Neural crest cell (in vitro differentiated cells): ENCODE measurements around the gene PCDHGA5. TPM values are rescaled to one million over a fixed set of nuclear protein-coding genes. Genes with fewer than 3 reads are reported as not detected.
"Not testable (repeated sequence)": the region's sequence is repeated elsewhere in the genome, so short reads cannot be mapped to it uniquely, and the experiment has no call there.

Source experiments
- DNase-seq: peaks from one replicate; pipeline ENCODE4 v3.0.0; 2021; ENCODE audit warnings: low read depth, mixed read lengths, low spot score
- H3K27ac Mint-ChIP-seq: one replicate; pipeline ENCODE4 v1.8.0; 2021; ENCODE audit warnings: mild to moderate bottlenecking, mixed read lengths; ENCODE audit not compliant: unreplicated experiment
- H3K27me3 Mint-ChIP-seq: 2 replicates; pipeline ENCODE4 v1.8.0; 2021; ENCODE audit warnings: low read depth, mild to moderate bottlenecking, mixed read lengths
- H3K36me3 Mint-ChIP-seq: 2 replicates; pipeline ENCODE4 v1.8.0; 2021; ENCODE audit warnings: low read depth, mild to moderate bottlenecking, mixed read lengths
- H3K4me1 Mint-ChIP-seq: 2 replicates; pipeline ENCODE4 v1.8.0; 2021; ENCODE audit warnings: mixed read lengths
- H3K4me3 Mint-ChIP-seq: one replicate; pipeline ENCODE4 v1.8.0; 2021; ENCODE audit warnings: mild to moderate bottlenecking, mixed read lengths
- H3K9me3 Mint-ChIP-seq: 2 replicates; pipeline ENCODE4 v1.8.0; 2021; ENCODE audit warnings: mixed read lengths
- total RNA-seq: library from RNA; stranded (reverse); gene quantifications from 2 replicates; pipeline ENCODE4 v1.2.1, GENCODE V29; 2021
- TF ChIP-seq, protein P1 (sequence below): fragments of 200-600 bp; sonication (generic); conservative IDR thresholded peaks from 2 replicates; pipeline ENCODE4 v1.5.0; 2021; ENCODE audit warnings: antibody characterized with exemption, mild to moderate bottlenecking

Gene PCDHGA5
- total RNA-seq, 1 donor from 2014 or later = 0.51 TPM

DNA sequence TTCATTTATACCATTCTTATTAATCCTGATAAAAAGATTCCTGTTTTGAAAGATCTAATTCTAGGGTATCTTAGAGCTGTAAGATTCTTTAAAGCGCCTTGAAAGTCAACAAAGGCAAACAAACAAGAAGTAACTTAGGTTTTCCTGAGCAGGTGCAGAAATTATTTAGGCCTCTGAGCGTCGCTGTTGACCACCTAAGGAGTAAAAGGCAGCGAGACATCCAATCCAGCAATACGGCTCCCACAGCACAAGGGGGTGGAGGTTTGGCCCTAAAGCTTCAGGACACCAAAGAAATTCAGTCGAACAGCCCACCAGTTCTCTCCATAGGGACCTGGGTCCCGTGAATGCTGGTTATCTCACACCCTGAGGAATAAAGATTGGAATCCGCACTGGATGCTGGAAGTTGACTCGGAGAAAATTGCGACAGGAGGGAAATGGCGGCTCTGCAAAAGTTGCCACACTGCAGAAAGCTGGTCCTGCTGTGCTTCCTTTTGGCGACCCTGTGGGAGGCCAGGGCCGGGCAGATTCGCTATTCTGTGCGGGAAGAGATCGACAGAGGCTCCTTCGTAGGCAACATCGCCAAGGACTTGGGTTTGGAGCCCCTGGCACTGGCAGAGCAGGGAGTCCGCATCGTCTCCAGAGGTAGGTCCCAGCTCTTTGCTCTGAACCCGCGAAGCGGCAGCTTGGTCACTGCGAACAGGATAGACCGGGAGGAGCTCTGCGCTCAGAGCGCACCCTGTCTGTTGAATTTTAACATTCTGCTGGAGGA is 25.2 kb upstream of the PCDHGA5 start, which contains the start of gene PCDHGA2:
Gene PCDHGA2 (plus strand): TSS at position 223 of the 769 bp plus-strand sequence.
- Mint-ChIP-seq H3K9me3 (peaks cover 28% of the 10 kb centered on the region), H3K4me1 (no peaks in the 10 kb centered on the region), H3K27ac (peak within 1 kb of the TSS; percentile 19), H3K27me3 (no peaks in the 10 kb centered on the region), H3K36me3 (peaks cover 18% of the 10 kb centered on the region), H3K4me3 (no peak within 1 kb of the TSS)
- DNase-seq = no peak
- TF ChIP-seq, protein P1, sequence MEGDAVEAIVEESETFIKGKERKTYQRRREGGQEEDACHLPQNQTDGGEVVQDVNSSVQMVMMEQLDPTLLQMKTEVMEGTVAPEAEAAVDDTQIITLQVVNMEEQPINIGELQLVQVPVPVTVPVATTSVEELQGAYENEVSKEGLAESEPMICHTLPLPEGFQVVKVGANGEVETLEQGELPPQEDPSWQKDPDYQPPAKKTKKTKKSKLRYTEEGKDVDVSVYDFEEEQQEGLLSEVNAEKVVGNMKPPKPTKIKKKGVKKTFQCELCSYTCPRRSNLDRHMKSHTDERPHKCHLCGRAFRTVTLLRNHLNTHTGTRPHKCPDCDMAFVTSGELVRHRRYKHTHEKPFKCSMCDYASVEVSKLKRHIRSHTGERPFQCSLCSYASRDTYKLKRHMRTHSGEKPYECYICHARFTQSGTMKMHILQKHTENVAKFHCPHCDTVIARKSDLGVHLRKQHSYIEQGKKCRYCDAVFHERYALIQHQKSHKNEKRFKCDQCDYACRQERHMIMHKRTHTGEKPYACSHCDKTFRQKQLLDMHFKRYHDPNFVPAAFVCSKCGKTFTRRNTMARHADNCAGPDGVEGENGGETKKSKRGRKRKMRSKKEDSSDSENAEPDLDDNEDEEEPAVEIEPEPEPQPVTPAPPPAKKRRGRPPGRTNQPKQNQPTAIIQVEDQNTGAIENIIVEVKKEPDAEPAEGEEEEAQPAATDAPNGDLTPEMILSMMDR = peak; percentile 34

DNA sequence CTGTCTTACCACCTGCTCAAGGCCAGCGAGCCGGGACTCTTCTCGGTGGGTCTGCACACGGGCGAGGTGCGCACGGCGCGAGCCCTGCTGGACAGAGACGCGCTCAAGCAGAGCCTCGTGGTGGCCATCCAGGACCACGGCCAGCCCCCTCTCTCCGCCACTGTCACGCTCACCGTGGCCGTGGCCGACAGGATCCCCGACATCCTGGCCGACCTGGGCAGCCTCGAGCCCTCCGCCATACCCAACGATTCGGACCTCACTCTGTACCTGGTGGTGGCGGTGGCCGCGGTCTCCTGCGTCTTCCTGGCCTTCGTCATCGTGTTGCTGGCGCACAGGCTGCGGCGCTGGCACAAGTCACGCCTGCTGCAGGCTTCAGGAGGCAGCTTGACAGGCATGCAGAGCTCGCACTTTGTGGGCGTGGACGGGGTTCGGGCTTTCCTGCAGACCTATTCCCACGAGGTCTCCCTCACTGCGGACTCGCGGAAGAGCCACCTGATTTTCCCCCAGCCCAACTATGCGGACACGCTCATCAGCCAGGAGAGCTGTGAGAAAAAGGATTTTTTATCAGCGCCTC is 23.1 kb upstream of the PCDHGA5 start:
- H3K27ac Mint-ChIP-seq, H3K27me3 Mint-ChIP-seq: not testable (repeated sequence)

DNA sequence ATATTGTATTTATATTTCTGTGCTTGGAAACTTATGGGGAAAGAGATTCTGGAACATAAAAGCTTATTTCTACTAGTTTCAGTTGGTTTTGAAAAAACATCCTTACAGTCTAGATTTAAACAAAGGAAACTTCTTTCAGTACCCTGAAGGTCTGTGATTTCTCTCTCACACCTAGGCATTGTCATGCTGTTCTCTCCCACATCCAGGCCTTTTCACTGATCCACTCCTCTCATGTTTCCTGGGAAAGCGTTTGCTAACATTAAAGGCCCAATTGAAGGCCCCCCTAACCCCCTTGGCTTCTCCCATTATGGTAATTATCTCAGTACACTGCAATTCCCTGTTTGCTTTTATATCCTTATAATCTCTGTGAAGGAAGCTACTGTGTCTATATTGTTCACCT is 21.2 kb upstream of the PCDHGA5 start:
- Mint-ChIP-seq H3K27me3 (no peaks in the 10 kb centered on the region), H3K27ac (no peak overlapping the region), H3K4me1 (no peaks in the 10 kb centered on the region), H3K9me3 (peaks cover 29% of the 10 kb centered on the region), H3K36me3 (peaks cover 19% of the 10 kb centered on the region), H3K4me3 (no peak overlapping the region)
- TF ChIP-seq, protein P1 = no peak
- DNase-seq = no peak

More for the DNA sequence above, 23.1 kb upstream of the PCDHGA5 start:
- H3K4me3 Mint-ChIP-seq, H3K4me1 Mint-ChIP-seq, DNase-seq: not testable (repeated sequence)
- peaks cover 22% of the 10 kb centered on the region for H3K36me3 Mint-ChIP-seq
- peaks cover 30% of the 10 kb centered on the region for H3K9me3 Mint-ChIP-seq

DNA sequence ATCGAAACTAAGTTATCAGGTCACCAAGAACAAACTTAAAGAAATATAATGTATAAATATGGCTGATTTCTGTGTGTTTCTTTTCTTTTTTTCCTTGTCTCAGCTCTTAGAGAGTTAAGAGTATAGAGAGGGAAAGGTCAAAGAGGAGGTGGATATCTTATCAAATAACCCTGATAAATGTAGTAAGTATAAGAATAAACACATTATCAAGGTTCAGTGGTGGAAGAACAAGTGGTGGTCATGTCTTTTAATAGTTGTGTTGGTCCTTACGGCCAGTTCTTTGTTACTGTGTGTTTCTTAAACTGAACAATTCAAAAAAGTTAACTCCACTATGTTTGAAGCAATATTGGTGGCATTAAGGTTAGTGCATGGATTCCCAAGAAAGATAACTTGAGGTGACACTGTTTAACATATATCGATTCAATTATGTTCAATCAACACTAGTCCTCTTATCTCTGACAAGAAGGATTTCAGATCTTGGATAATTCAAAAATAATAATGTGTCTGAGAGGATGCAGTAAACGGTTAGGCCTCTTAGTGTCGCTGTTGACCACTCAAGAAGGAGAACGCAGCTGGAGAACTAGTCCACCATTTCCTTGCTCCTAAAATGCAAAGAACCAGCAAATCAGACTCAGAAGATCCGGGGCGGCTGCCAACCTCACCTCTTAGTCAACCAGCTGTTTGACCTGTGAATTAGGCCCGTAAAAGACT is 20.6 kb upstream of the PCDHGA5 start, which contains the start of gene PCDHGA3:
Gene PCDHGA3 (plus strand): TSS at position 588 of the 711 bp plus-strand sequence. CDS start 205 bp downstream, outside the sequence.
- TF ChIP-seq, protein P1 = peak; percentile 56
- Mint-ChIP-seq H3K9me3 (peaks cover 25% of the 10 kb centered on the region), H3K4me3 (no peak within 1 kb of the TSS), H3K4me1 (no peaks in the 10 kb centered on the region), H3K27me3 (no peaks in the 10 kb centered on the region), H3K27ac (no peak within 1 kb of the TSS), H3K36me3 (peaks cover 13% of the 10 kb centered on the region)
- DNase-seq = no peak

DNA sequence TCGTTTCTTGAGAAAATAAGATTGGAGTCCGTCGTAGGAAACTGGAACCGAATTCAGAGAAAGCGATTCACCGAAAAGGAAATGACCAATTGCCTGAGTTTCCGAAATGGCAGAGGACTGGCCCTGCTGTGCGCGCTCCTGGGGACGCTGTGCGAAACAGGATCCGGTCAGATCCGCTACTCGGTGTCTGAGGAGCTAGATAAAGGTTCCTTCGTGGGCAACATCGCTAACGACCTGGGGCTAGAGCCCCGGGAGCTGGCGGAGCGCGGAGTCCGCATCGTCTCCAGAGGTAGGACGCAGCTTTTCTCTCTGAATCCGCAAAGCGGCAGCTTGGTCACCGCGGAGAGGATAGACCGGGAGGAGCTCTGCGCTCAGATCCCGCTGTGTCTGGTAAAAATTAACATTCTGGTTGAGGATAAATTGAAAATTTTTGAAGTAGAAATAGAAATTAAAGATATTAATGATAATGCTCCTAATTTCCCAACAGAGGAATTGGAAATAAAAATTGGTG is 20.0 kb upstream of the PCDHGA5 start:
- TF ChIP-seq, protein P1 = peak; percentile 18
- H3K4me3 Mint-ChIP-seq = no peak overlapping the region
- no peaks in the 10 kb centered on the region for H3K27me3 Mint-ChIP-seq
- no peak overlapping the region for H3K27ac Mint-ChIP-seq
- H3K4me1 Mint-ChIP-seq = no peaks in the 10 kb centered on the region
- DNase-seq = no peak
- H3K9me3 Mint-ChIP-seq = peaks cover 25% of the 10 kb centered on the region
- peaks cover 16% of the 10 kb centered on the region for H3K36me3 Mint-ChIP-seq
